Urothelium cell line (cell line): ENCODE results near the gene NRF1.

Source experiments
- DNase-seq: peaks from one replicate; pipeline ENCODE4 v3.0.0; 2011; ENCODE audit warnings: low spot score, mixed read lengths
- FAIRE-seq: peaks from 2 replicates; lab custom pipeline; 2011; peaks lifted over from hg19 to GRCh38; lab: Jason Lieb, UNC

The NRF1 gene

GRCh38 chr7:129767120-129768015 lies 155.8 kb downstream of the NRF1 start:
- DNase-seq, result no peak

GRCh38 chr7:129768614-129769399 lies 157.3 kb downstream of the NRF1 start:
- FAIRE-seq (no peak), DNase-seq (no peak)

More at GRCh38 chr7:129767120-129768015, 155.8 kb downstream of the NRF1 start:
- FAIRE-seq, result no peak

- no peak for FAIRE-seq
- no peak for DNase-seq
Measured at GRCh38 chr7:129769400-129769774, 157.9 kb downstream of the NRF1 start.

- no peak for FAIRE-seq
- no peak for DNase-seq
Measured at GRCh38 chr7:129769866-129770808, 158.6 kb downstream of the NRF1 start.

- no peak for FAIRE-seq
- no peak for DNase-seq
Measured at GRCh38 chr7:129771201-129771927, 159.8 kb downstream of the NRF1 start.

- no peak for FAIRE-seq
- no peak for DNase-seq
Measured at GRCh38 chr7:129771928-129772479, 160.5 kb downstream of the NRF1 start.

- DNase-seq (no peak), FAIRE-seq (no peak)
Measured at GRCh38 chr7:129772646-129773280, 161.2 kb downstream of the NRF1 start.

GRCh38 chr7:129773328-129773731 lies 161.8 kb downstream of the NRF1 start:
- DNase-seq (no peak), FAIRE-seq (no peak)

GRCh38 chr7:129773871-129774270 lies 162.4 kb downstream of the NRF1 start:
- DNase-seq (no peak), FAIRE-seq (no peak)

GRCh38 chr7:129774359-129774758 lies 162.8 kb downstream of the NRF1 start:
- no peak for FAIRE-seq
- no peak for DNase-seq

- no peak for FAIRE-seq
Measured at GRCh38 chr7:129774871-129775694, 163.6 kb downstream of the NRF1 start.

GRCh38 chr7:129775695-129776361 lies 164.3 kb downstream of the NRF1 start:
- FAIRE-seq (no peak), DNase-seq (no peak)

More at GRCh38 chr7:129774871-129775694, 163.6 kb downstream of the NRF1 start:
- no peak for DNase-seq

GRCh38 chr7:129776362-129776722 lies 164.8 kb downstream of the NRF1 start:
- no peak for FAIRE-seq

GRCh38 chr7:129777195-129777844 lies 165.8 kb downstream of the NRF1 start:
- DNase-seq, result no peak
- no peak for FAIRE-seq

More at GRCh38 chr7:129776362-129776722, 164.8 kb downstream of the NRF1 start:
- no peak for DNase-seq

- DNase-seq (no peak), FAIRE-seq (no peak)
Measured at GRCh38 chr7:129777993-129778769, 166.7 kb downstream of the NRF1 start.

- no peak for DNase-seq
- no peak for FAIRE-seq
Measured at GRCh38 chr7:129778770-129779601, 167.5 kb downstream of the NRF1 start.
